Astrocyte of the hippocampus (primary cell): Measurements from ENCODE around the gene ARL14EPL.

ENCODE experiments used
- DNase-seq: peaks from one replicate; pipeline ENCODE4 v3.0.0; 2011; ENCODE audit warnings: low read depth, low spot score

The ARL14EPL gene

GRCh38 chr5:116032094-116032517, at the start of gene ARL14EPL:
TSS of gene ARL14EPL (plus strand) at chr5:116032472. CDS start at chr5:116051466, 18,994 bp downstream.
- DNase-seq = peak; percentile 89

GRCh38 chr5:115983519-115983918, 48.8 kb upstream of the ARL14EPL start:
- no peak for DNase-seq

- peak; percentile 88 for DNase-seq
Measured at GRCh38 chr5:115985802-115986757, 46.2 kb upstream of the ARL14EPL start.

GRCh38 chr5:115988002-115988401, 44.3 kb upstream of the ARL14EPL start:
- DNase-seq = no peak

GRCh38 chr5:115992848-115993350, 39.4 kb upstream of the ARL14EPL start:
- DNase-seq = no peak

- DNase-seq = no peak
Measured at GRCh38 chr5:115995351-115995750, 36.9 kb upstream of the ARL14EPL start.

GRCh38 chr5:116002116-116002906, 30.0 kb upstream of the ARL14EPL start:
- DNase-seq = peak; percentile 11

- no peak for DNase-seq
Measured at GRCh38 chr5:116004248-116004647, 28.0 kb upstream of the ARL14EPL start.

- no peak for DNase-seq
Measured at GRCh38 chr5:116009806-116010205, 22.5 kb upstream of the ARL14EPL start.

GRCh38 chr5:116011046-116011445, 21.2 kb upstream of the ARL14EPL start:
- DNase-seq = no peak

GRCh38 chr5:116013207-116013785, 19.0 kb upstream of the ARL14EPL start:
- no peak for DNase-seq

GRCh38 chr5:116013936-116014335, 18.3 kb upstream of the ARL14EPL start:
- no peak for DNase-seq

- DNase-seq = no peak
Measured at GRCh38 chr5:116023619-116024018, 8.7 kb upstream of the ARL14EPL start.

- DNase-seq = no peak
Measured at GRCh38 chr5:116025866-116026265, 6.4 kb upstream of the ARL14EPL start.

GRCh38 chr5:116032991-116033390, 719 bp downstream of the ARL14EPL start:
- DNase-seq = no peak

GRCh38 chr5:116035123-116035522, 2.9 kb downstream of the ARL14EPL start:
- peak; percentile 37 for DNase-seq

GRCh38 chr5:116037236-116037822, 5.1 kb downstream of the ARL14EPL start:
- peak; percentile 10 for DNase-seq

- DNase-seq = no peak
Measured at GRCh38 chr5:116038817-116039216, 6.5 kb downstream of the ARL14EPL start.

- no peak for DNase-seq
Measured at GRCh38 chr5:116042375-116042774, 10.1 kb downstream of the ARL14EPL start.

- DNase-seq = no peak
Measured at GRCh38 chr5:116044073-116044472, 11.8 kb downstream of the ARL14EPL start.

- DNase-seq = peak; percentile 12
Measured at GRCh38 chr5:116045821-116046220, 13.5 kb downstream of the ARL14EPL start.
